ENCODE measurements around the gene HOXA2. TPM values are rescaled to one million over a fixed set of nuclear protein-coding genes. Genes with fewer than 3 reads are reported as not detected.

HOXA2 gene
- total and polyA plus RNA-seq, 2 experiments from 2014 or later = 0.07 TPM; not detected in 1

- Histone ChIP-seq H3K27ac (no peak overlapping the region), H3K4me1 (ENCODE audit: insufficient read depth) (peaks cover 23% of the 10 kb centered on the region), H3K4me2 (peak overlapping the region; percentile 80), H3K79me2 (no peaks in the 10 kb centered on the region), H2AFZ (no peak overlapping the region), H3K27me3 (peaks cover 97% of the 10 kb centered on the region), H4K20me1 (ENCODE audit: insufficient read depth, poor library complexity, severe bottlenecking) (no peaks in the 10 kb centered on the region), H3K36me3 (replicated peaks; ENCODE audit: insufficient read depth, low read depth) (no peaks in the 10 kb centered on the region), H3K4me3 (no peak overlapping the region), H3K9me3 (ENCODE audit: low read depth) (no peaks in the 10 kb centered on the region), H3K9me2 (replicated peaks; ENCODE audit: insufficient read depth) (no peaks in the 10 kb centered on the region)
- TF ChIP-seq EZH2 (IDR thresholded peaks at IDR 0.05; ENCODE audit: borderline replicate concordance) (no peak), CTCF (IDR thresholded peaks at IDR 0.05; ENCODE audit: poor library complexity) (no peak), EZH2phosphoT487 (IDR thresholded peaks at IDR 0.05; ENCODE audit: low read depth, severe bottlenecking, unreplicated experiment) (no peak)
- 21% methylated on average over 11 of the region's 11 CpGs for WGBS (ENCODE audit: low lambda C conversion rate, missing lambda C conversion rate)
- no peak for DNase-seq (ENCODE audit: low spot score)
These were observed 36.5 kb upstream of the HOXA2 start for GRCh38 chr7:27138985-27139333.

GRCh38 chr7:27138472-27138871, 36.0 kb upstream of the HOXA2 start:
- peaks cover 20% of the 10 kb centered on the region for H3K4me1 ChIP-seq (ENCODE audit: insufficient read depth)
- no peak for TF ChIP-seq CTCF (IDR thresholded peaks at IDR 0.05; ENCODE audit: poor library complexity)
- TF ChIP-seq EZH2phosphoT487 (IDR thresholded peaks at IDR 0.05; ENCODE audit: low read depth, severe bottlenecking, unreplicated experiment) = no peak
- H3K36me3 ChIP-seq (replicated peaks; ENCODE audit: insufficient read depth, low read depth) = no peaks in the 10 kb centered on the region
- H3K27me3 ChIP-seq = peaks cover 97% of the 10 kb centered on the region
- H3K9me3 ChIP-seq (ENCODE audit: low read depth) = no peaks in the 10 kb centered on the region
- H3K4me3 ChIP-seq = no peak overlapping the region
- no peak for DNase-seq (ENCODE audit: low spot score)
- H4K20me1 ChIP-seq (ENCODE audit: insufficient read depth, poor library complexity, severe bottlenecking) = no peaks in the 10 kb centered on the region
- no peak overlapping the region for H2AFZ ChIP-seq
- H3K79me2 ChIP-seq = no peaks in the 10 kb centered on the region
- H3K27ac ChIP-seq = no peak overlapping the region
- WGBS (ENCODE audit: low lambda C conversion rate, missing lambda C conversion rate) = 62% methylated on average over 1 of the region's 1 CpG
- no peak overlapping the region for H3K4me2 ChIP-seq
- H3K9me2 ChIP-seq (replicated peaks; ENCODE audit: insufficient read depth) = no peaks in the 10 kb centered on the region

DNA sequence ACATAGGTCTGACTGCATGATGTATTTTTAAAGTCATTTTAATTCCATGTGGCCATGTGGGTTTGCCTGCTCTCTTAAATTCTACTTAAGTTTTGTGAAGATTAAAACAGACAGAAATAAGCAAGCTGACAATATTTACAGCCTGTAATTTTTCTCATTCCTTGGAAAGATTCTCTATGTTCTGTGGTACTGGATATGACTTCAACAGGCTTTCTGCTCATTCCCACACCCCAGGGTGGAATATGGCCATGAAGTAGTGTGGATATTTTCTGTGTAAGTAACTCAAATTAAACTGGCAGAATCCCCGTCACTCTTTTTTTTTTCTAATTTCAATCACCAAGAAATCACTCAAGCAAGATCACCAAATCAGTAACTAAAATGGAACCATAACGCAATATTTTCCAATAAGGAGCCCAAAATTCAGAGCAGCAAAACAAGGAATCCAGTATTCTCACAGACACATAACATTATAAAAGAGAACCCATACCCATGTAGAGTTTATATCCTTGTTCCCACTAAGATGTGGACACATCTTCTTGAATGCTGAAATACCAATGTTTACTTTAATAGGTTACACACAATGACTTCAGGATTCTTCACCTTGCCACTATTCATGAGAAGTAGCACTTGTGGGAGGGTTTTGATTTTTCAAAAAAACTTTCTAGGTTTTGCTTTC, 35.3 kb upstream of the HOXA2 start:
- TF ChIP-seq EZH2phosphoT487 (IDR thresholded peaks at IDR 0.05; ENCODE audit: low read depth, severe bottlenecking, unreplicated experiment) (no peak), EZH2 (IDR thresholded peaks at IDR 0.05; ENCODE audit: borderline replicate concordance) (no peak), CTCF (IDR thresholded peaks at IDR 0.05; ENCODE audit: poor library complexity) (no peak)
- H3K4me3 ChIP-seq = no peak overlapping the region
- no peaks in the 10 kb centered on the region for H3K9me3 ChIP-seq (ENCODE audit: low read depth)
- H3K27ac ChIP-seq = no peak overlapping the region
- H3K27me3 ChIP-seq = peaks cover 97% of the 10 kb centered on the region
- 79% methylated on average over 2 of the region's 2 CpGs for WGBS (ENCODE audit: low lambda C conversion rate, missing lambda C conversion rate)
- H3K4me1 ChIP-seq (ENCODE audit: insufficient read depth) = peaks cover 15% of the 10 kb centered on the region
- no peaks in the 10 kb centered on the region for H3K79me2 ChIP-seq
- H3K36me3 ChIP-seq (replicated peaks; ENCODE audit: insufficient read depth, low read depth) = no peaks in the 10 kb centered on the region
- no peak overlapping the region for H3K4me2 ChIP-seq
- no peaks in the 10 kb centered on the region for H4K20me1 ChIP-seq (ENCODE audit: insufficient read depth, poor library complexity, severe bottlenecking)
- no peak for DNase-seq (ENCODE audit: low spot score)
- no peak overlapping the region for H2AFZ ChIP-seq
- H3K9me2 ChIP-seq (replicated peaks; ENCODE audit: insufficient read depth) = no peaks in the 10 kb centered on the region

Data from hepatocyte (in vitro differentiated cells).